ENCODE data around the gene BTG3. TPM values are rescaled to one million over a fixed set of nuclear protein-coding genes. Genes with fewer than 3 reads are reported as not detected.

Gene BTG3
- total and polyA plus RNA-seq, 10 of the 15 experiments (the other 5 are each of a cell fraction or from before 2014, with no cell fraction given) = 15.7 to 74.4 (median 34.8) TPM

DNA sequence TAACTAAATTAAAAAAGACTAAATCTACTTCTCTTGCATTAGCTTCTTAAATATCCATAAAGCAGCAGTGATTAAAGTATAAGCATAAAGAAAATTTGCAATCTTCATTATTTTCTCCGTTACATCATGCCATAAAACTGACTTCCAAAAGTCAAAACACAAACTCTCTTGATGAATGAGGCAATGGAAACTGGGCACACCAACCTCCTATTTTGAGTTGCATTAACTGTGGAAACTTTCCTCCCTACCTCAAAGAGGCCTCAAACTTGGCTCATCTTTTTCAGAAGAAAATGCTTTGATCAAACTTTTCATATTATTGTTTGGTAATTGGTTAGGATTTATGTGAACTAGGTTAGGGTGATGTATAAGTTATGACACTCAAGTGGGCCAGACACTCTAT lies 4.1 kb upstream of the BTG3 start:
- intact Hi-C loops (cut with micrococcal nuclease; ENCODE audit: unreplicated experiment) = loop anchor here (10.0 kb wide), 1 partner anchor 198 kb away; the partner anchor contains the start of gene C21orf91
- peaks cover 8% of the 10 kb centered on the region for H3K79me2 ChIP-seq (ENCODE audit: control insufficient read depth, insufficient read depth, low read length)
- ChIA-PET RAD21 (ENCODE audit: unreplicated experiment) (interaction anchor here (0.7 kb wide), 1 partner anchor 22 kb away, joined by 4 read pairs; no protein-coding TSS in a partner anchor), SMC1A (ENCODE audit: uncharacterized antibody, unreplicated experiment) (no interaction called here), POLR2A (no interaction called here), CTCF (interaction anchor here (0.8 kb wide), 1 partner anchor 309 kb away, joined by 3 read pairs; no protein-coding TSS in a partner anchor)
- no peak overlapping the region for H3K4me3 ChIP-seq
- FAIRE-seq (no peak), DNase-seq (ENCODE audit: low read depth, low spot score) (no peak), ATAC-seq (no peak)
- no peak overlapping the region for H2AFZ ChIP-seq (ENCODE audit: control insufficient read depth, low read depth, low read length)
- H3K36me3 ChIP-seq (ENCODE audit: control insufficient read depth in 2 of 2, insufficient read depth in 2 of 2, low read length in 1 of 2) = no peaks in the 10 kb centered on the region
- no peak overlapping the region for H3K27ac ChIP-seq (ENCODE audit: control insufficient read depth, insufficient read depth)
- H3K27me3 ChIP-seq (replicated peaks in 1 of 2; ENCODE audit: control insufficient read depth in 2 of 2, insufficient read depth in 2 of 2, low read length in 1 of 2) = no peaks in the 10 kb centered on the region
- 95% methylated on average over 1 of the region's 1 CpG for WGBS (ENCODE audit: insufficient coverage, insufficient replicate concordance, low lambda C conversion rate, missing lambda C conversion rate)
- H3K4me2 ChIP-seq (ENCODE audit: control insufficient read depth, insufficient read depth) = no peak overlapping the region
- in situ Hi-C loops (cut with MboI) = loop anchor here (25.0 kb wide), 1 partner anchor 1880 kb away; the partner anchor contains the start of gene USP25
- BruUV-seq (replicated peaks) = no TSS peak
- H3K9ac ChIP-seq (ENCODE audit: control insufficient read depth, insufficient read depth, low read length) = no peak overlapping the region
- no peaks in the 10 kb centered on the region for H3K9me3 ChIP-seq (replicated peaks; ENCODE audit: control insufficient read depth, insufficient read depth, low read length)
- TF ChIP-seq, protein P1, sequence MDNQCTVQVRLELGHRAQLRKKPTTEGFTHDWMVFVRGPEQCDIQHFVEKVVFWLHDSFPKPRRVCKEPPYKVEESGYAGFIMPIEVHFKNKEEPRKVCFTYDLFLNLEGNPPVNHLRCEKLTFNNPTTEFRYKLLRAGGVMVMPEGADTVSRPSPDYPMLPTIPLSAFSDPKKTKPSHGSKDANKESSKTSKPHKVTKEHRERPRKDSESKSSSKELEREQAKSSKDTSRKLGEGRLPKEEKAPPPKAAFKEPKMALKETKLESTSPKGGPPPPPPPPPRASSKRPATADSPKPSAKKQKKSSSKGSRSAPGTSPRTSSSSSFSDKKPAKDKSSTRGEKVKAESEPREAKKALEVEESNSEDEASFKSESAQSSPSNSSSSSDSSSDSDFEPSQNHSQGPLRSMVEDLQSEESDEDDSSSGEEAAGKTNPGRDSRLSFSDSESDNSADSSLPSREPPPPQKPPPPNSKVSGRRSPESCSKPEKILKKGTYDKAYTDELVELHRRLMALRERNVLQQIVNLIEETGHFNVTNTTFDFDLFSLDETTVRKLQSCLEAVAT (IDR thresholded peaks at IDR 0.05) = no peak
- TF ChIP-seq E2F8 (IDR thresholded peaks at IDR 0.05; ENCODE audit: low read depth, partially characterized antibody) (no peak), ZNF274 (IDR thresholded peaks at IDR 0.05; ENCODE audit: insufficient read depth, insufficient read length) (no peak), GATAD2B (conservative IDR thresholded peaks at IDR 0.05; ENCODE audit: low read depth) (no peak), MTA3 (IDR thresholded peaks at IDR 0.05; ENCODE audit: borderline replicate concordance, low read length) (no peak), E4F1 (IDR thresholded peaks at IDR 0.05; ENCODE audit: borderline replicate concordance, partially characterized antibody) (no peak), ZBTB33 (IDR thresholded peaks at IDR 0.05) (no peak), KAT2A (conservative IDR thresholded peaks at IDR 0.05; ENCODE audit: control insufficient read depth, low read depth, low read length) (no peak), BCL11A (IDR thresholded peaks at IDR 0.05; ENCODE audit: low read depth, low read length) (no peak)
- TF ChIP-seq, protein P2, sequence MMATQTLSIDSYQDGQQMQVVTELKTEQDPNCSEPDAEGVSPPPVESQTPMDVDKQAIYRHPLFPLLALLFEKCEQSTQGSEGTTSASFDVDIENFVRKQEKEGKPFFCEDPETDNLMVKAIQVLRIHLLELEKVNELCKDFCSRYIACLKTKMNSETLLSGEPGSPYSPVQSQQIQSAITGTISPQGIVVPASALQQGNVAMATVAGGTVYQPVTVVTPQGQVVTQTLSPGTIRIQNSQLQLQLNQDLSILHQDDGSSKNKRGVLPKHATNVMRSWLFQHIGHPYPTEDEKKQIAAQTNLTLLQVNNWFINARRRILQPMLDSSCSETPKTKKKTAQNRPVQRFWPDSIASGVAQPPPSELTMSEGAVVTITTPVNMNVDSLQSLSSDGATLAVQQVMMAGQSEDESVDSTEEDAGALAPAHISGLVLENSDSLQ (IDR thresholded peaks at IDR 0.05) = no peak
- no peaks in the 10 kb centered on the region for H4K20me1 ChIP-seq (ENCODE audit: control insufficient read depth, insufficient read depth)
- no peaks in the 10 kb centered on the region for H3K4me1 ChIP-seq (ENCODE audit: control insufficient read depth, insufficient read depth, low read length)

Data from GM12878 (cell line).